Fibroblast of villous mesenchyme (primary cell): Measurements from ENCODE around the gene EHF. TPM values are rescaled to one million over a fixed set of nuclear protein-coding genes. Genes with fewer than 3 reads are reported as not detected.

Experiments used
- DNase-seq: peaks from one replicate; pipeline ENCODE4 v3.0.0-alpha.2; 2010; ENCODE audit warnings: low read depth
- H3K4me3 ChIP-seq: 2 replicates; pipeline ENCODE4 v1.5.1; 2011; ENCODE audit warnings: low read depth, mild to moderate bottlenecking, low read length
- CTCF ChIP-seq: IDR thresholded peaks from 2 replicates; pipeline ENCODE4 v1.5.1; 2012; ENCODE audit warnings: low read depth, mild to moderate bottlenecking, low read length; ENCODE audit not compliant: insufficient read depth
- total RNA-seq: library from RNA; depleted of rRNA; stranded (reverse); fragments of >200 nt; gene quantifications from 2 replicates; pipeline ENCODE4 v1.2.3, GENCODE V29; 2012

EHF gene
- total RNA-seq, 1 donor: not detected

GRCh38 chr11:34682825-34683224 lies 61.9 kb downstream of the EHF start:
- TF ChIP-seq CTCF: no peak
- peak; percentile 17 for DNase-seq
- H3K4me3 ChIP-seq: no peak overlapping the region

GRCh38 chr11:34683396-34683795 lies 62.5 kb downstream of the EHF start:
- DNase-seq: no peak
- H3K4me3 ChIP-seq: no peak overlapping the region
- TF ChIP-seq CTCF: no peak

GRCh38 chr11:34685864-34686263 lies 65.0 kb downstream of the EHF start:
- H3K4me3 ChIP-seq: no peak overlapping the region
- TF ChIP-seq CTCF: no peak
- DNase-seq: no peak

- DNase-seq: peak; percentile 7
Measured at GRCh38 chr11:34692299-34692698, 71.4 kb downstream of the EHF start.

GRCh38 chr11:34696862-34697261 lies 76.0 kb downstream of the EHF start:
- peak; percentile 9 for DNase-seq
- TF ChIP-seq CTCF: no peak
- H3K4me3 ChIP-seq: no peak overlapping the region

More at GRCh38 chr11:34692299-34692698, 71.4 kb downstream of the EHF start:
- peak overlapping the region; percentile 60 for H3K4me3 ChIP-seq

- peak; percentile 20 for DNase-seq
- no peak overlapping the region for H3K4me3 ChIP-seq
- TF ChIP-seq CTCF: no peak
Measured at GRCh38 chr11:34706709-34707461, 86.0 kb downstream of the EHF start.

GRCh38 chr11:34707462-34707840 lies 86.6 kb downstream of the EHF start:
- no peak for DNase-seq
- TF ChIP-seq CTCF: no peak
- H3K4me3 ChIP-seq: no peak overlapping the region

Other genes with a start within 250 kb of the EHF start
- 49.9 and 71.7 TPM in 2 replicates for gene CAT, start 182.2 kb upstream of the EHF start, total RNA-seq
- gene ELF5, start 107.3 kb upstream of the EHF start, total RNA-seq: under 0.01 TPM in 2 replicates